ENCODE data around the gene RUSC2. TPM values are rescaled to one million over a fixed set of nuclear protein-coding genes. Genes with fewer than 3 reads are reported as not detected.
"Not testable (repeated sequence)": the region's sequence is repeated elsewhere in the genome, so short reads cannot be mapped to it uniquely, and the experiment has no call there.

Gene RUSC2
- total RNA-seq, 2 experiments from 2014 or later: 2.2 to 2.4 TPM

GRCh38 chr9:35510754-35511428, 21.0 kb downstream of the RUSC2 start:
- no peak overlapping the region for H3K4me3 Mint-ChIP-seq
- H3K36me3 Mint-ChIP-seq: no peaks in the 10 kb centered on the region
- H3K9me3 Mint-ChIP-seq: no peaks in the 10 kb centered on the region
- no peak for DNase-seq
- no peak overlapping the region for H3K27ac Mint-ChIP-seq
- no peaks in the 10 kb centered on the region for H3K27me3 Mint-ChIP-seq
- H3K4me1 Mint-ChIP-seq: no peaks in the 10 kb centered on the region

- Mint-ChIP-seq H3K9me3 (no peaks in the 10 kb centered on the region), H3K36me3 (no peaks in the 10 kb centered on the region), H3K4me1 (no peaks in the 10 kb centered on the region)
Observed at GRCh38 chr9:35511453-35511852, 21.5 kb downstream of the RUSC2 start.

DNA sequence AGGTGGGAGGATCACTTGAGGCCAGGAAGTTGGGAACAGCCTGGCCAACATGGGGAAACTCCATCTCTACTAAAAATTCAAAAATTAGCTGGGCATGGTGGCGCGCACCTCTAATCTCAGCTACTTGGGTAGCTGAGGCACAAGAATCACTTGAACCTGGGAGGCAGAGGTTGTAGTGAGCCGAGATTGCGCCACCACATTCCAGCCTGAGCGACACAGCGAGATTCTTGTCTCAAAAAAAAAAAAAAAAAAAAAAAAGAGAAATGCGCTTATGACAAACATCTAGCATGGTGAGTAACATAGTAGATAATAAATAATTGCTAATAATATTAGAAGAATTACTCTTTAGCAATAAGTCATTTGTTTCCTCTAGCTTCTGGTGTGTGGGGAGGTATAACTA, 25.9 kb downstream of the RUSC2 start:
- H3K9me3 Mint-ChIP-seq: no peaks in the 10 kb centered on the region
- no peaks in the 10 kb centered on the region for H3K4me1 Mint-ChIP-seq
- H3K27me3 Mint-ChIP-seq: no peaks in the 10 kb centered on the region
- no peak for DNase-seq
- H3K27ac Mint-ChIP-seq: no peak overlapping the region
- H3K36me3 Mint-ChIP-seq: no peaks in the 10 kb centered on the region
- H3K4me3 Mint-ChIP-seq: no peak overlapping the region

More at GRCh38 chr9:35511453-35511852, 21.5 kb downstream of the RUSC2 start:
- Mint-ChIP-seq H3K4me3 (no peak overlapping the region), H3K27me3 (no peaks in the 10 kb centered on the region), H3K27ac (no peak overlapping the region)
- DNase-seq: no peak

GRCh38 chr9:35516479-35516878, 26.6 kb downstream of the RUSC2 start:
- H3K36me3 Mint-ChIP-seq: no peaks in the 10 kb centered on the region
- no peak for DNase-seq
- no peaks in the 10 kb centered on the region for H3K9me3 Mint-ChIP-seq
- H3K27ac Mint-ChIP-seq: no peak overlapping the region
- no peak overlapping the region for H3K4me3 Mint-ChIP-seq
- H3K4me1 Mint-ChIP-seq: no peaks in the 10 kb centered on the region
- H3K27me3 Mint-ChIP-seq: no peaks in the 10 kb centered on the region

DNA sequence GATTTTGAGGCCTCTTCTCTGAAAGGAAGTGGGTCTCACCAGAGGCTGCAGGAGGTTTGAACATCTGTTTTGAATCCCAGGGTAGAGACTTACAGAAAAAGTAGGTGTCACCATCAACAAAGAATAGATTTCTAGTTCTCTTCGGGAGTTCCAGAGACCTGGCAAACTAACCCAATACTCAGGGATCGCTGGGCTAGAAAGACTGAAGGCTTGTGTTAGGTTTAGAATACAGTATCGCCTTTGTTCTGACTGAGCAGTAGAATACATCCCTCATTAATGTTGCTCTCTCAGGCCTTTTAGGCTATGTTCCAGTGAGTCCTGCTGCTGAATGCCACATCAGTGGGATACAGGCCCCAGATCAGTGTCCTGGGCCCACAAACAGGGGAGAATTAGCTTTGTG, 27.2 kb downstream of the RUSC2 start:
- H3K27me3 Mint-ChIP-seq: no peaks in the 10 kb centered on the region
- no peak overlapping the region for H3K4me3 Mint-ChIP-seq
- H3K9me3 Mint-ChIP-seq: no peaks in the 10 kb centered on the region
- H3K4me1 Mint-ChIP-seq: no peaks in the 10 kb centered on the region
- H3K36me3 Mint-ChIP-seq: no peaks in the 10 kb centered on the region
- H3K27ac Mint-ChIP-seq: no peak overlapping the region
- DNase-seq: no peak

DNA sequence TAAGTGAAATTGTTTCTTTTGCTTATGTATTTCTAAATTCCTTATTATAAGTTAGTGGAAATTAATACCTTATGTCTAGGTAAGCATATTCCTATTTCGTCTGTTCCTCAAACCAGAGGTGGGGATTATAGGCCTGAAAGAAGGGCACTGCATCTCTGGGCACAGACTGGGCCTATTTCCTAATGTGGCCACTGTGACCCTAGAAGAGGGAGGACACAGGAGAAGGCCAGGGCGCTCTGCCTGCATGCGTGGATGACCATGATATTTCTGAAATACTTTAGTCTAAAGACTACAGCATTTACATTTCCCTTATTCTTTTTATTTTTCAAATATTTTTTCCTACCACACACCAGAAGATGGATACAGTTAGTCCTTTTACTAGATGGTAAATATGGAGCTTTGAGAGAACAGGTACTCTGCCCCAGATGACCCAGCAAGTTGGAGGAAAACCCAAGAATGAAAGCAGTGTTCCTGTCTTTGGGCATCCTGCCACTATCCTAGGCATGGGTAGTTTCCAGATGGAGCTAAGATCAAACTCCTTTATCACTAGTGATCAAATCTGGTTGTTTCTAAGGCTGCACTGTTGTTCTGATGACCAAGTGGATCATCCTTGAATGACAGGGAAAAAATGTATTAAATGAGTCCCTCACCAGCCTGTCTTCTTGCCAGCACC, 27.8 kb downstream of the RUSC2 start:
- no peaks in the 10 kb centered on the region for H3K9me3 Mint-ChIP-seq
- DNase-seq: no peak
- H3K4me1 Mint-ChIP-seq: no peaks in the 10 kb centered on the region
- no peak overlapping the region for H3K27ac Mint-ChIP-seq
- no peak overlapping the region for H3K4me3 Mint-ChIP-seq
- no peaks in the 10 kb centered on the region for H3K27me3 Mint-ChIP-seq
- no peaks in the 10 kb centered on the region for H3K36me3 Mint-ChIP-seq

DNA sequence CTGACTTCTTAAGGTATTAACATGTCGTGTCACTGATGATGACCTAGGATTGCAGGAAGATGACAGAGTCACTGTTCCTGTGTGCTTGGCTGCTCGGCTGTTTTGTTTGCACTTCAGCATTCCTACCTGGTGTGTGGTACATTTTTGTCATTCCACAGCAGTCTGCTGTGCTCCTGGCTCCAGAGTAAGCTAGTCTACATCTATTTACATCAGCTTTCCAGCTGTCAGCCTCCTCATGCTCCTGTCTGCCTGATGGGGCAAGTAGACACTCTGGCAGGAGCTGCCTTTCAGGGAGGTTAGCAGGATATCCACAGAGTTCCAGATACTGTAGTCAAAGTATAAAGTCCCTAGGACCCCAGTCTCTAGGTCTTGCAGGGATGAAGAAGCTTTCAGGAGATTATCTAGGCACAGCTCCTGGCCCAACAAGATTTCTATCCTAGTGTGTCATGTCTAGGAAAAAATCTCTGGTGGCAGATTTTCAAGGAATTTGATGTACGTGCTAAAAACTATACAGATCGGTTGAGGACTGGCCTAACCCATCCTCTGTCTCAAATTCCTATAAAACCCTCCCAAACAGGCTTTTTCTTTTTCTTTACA, 28.4 kb downstream of the RUSC2 start:
- Mint-ChIP-seq H3K4me3 (no peak overlapping the region), H3K27ac (no peak overlapping the region)

GRCh38 chr9:35518981-35519679, 29.2 kb downstream of the RUSC2 start:
- no peak for DNase-seq
- no peaks in the 10 kb centered on the region for H3K36me3 Mint-ChIP-seq
- no peaks in the 10 kb centered on the region for H3K4me1 Mint-ChIP-seq
- no peak overlapping the region for H3K27ac Mint-ChIP-seq
- H3K4me3 Mint-ChIP-seq: no peak overlapping the region
- H3K27me3 Mint-ChIP-seq: no peaks in the 10 kb centered on the region
- no peaks in the 10 kb centered on the region for H3K9me3 Mint-ChIP-seq

More for the DNA sequence above, 28.4 kb downstream of the RUSC2 start:
- DNase-seq: no peak
- Mint-ChIP-seq H3K9me3 (no peaks in the 10 kb centered on the region), H3K4me1 (no peaks in the 10 kb centered on the region), H3K27me3 (no peaks in the 10 kb centered on the region), H3K36me3 (no peaks in the 10 kb centered on the region)

DNA sequence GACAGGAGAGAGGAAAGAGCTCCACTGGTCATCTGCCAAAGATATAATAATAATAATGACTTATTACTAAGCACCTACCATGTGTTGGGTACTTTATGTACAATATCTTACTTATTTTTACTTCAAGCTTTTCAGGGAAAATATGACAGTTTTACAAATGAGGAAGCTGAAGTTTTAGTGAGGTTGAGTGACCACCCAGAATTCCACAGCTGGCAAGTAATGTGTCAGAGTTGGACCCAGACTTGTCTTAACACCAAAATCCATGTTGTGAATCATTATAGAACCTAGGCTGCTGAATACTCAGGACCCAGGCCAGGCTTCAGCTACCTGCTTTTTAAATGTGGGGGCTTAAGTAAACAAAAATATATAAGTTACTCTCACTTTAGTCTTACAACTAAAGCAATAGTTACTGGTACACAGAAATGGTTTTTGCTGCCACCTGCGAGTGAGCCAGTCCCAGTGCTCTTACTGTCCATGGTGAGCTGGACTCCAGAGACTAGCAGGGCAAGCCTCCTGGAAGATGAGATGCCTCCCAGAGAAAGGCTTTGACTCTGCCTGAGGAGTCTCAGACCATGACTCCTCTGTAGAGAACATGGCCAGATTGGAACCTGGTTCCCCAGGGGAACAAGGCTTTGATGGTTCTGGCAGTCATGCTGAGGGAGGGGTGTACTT, 29.9 kb downstream of the RUSC2 start:
- no peaks in the 10 kb centered on the region for H3K4me1 Mint-ChIP-seq
- H3K27me3 Mint-ChIP-seq: no peaks in the 10 kb centered on the region
- H3K9me3 Mint-ChIP-seq: no peaks in the 10 kb centered on the region
- no peak for DNase-seq
- no peaks in the 10 kb centered on the region for H3K36me3 Mint-ChIP-seq
- H3K4me3 Mint-ChIP-seq: no peak overlapping the region
- no peak overlapping the region for H3K27ac Mint-ChIP-seq

DNA sequence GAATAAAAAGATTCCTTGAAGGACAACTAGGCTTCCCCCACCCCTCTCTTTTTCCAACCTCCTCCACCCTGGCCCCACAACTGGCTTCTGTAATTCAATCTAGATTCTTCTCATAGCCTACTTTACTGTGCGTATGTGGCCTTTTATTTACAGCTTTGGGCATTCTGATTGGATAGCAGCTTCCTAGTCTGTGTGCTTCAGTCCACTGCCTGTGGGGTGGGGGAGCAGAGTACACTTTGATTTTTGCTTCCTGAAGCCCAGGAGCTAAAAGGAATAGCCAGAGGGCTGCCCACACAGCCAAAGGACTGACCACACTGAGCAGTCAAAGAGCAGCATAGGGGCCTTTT, 30.4 kb downstream of the RUSC2 start:
- no peak for DNase-seq
- Mint-ChIP-seq H3K27ac (no peak overlapping the region), H3K4me1 (no peaks in the 10 kb centered on the region), H3K4me3 (no peak overlapping the region), H3K27me3 (no peaks in the 10 kb centered on the region), H3K36me3 (no peaks in the 10 kb centered on the region), H3K9me3 (no peaks in the 10 kb centered on the region)

DNA sequence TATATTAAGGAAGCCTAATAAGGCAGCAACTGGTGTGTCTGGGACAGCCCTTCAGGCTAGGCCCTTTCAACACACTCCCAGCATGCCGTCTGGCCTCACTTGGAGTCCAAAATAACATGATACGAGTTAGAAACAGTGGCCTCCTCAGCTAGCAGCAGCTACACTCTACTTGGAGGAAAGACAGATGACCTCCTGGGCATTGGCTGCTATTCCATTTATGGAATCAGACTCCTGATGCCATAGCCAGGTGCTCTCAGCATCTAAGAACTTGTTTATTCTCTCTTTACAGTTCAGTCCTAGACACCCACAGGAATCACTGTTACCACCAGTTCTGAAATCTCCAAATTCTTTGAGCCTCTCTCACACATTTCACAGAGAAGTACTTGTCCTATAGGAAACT, 31.8 kb downstream of the RUSC2 start:
- H3K27me3 Mint-ChIP-seq: no peaks in the 10 kb centered on the region
- no peak for DNase-seq
- H3K27ac Mint-ChIP-seq: no peak overlapping the region
- no peak overlapping the region for H3K4me3 Mint-ChIP-seq
- no peaks in the 10 kb centered on the region for H3K9me3 Mint-ChIP-seq
- H3K4me1 Mint-ChIP-seq: no peaks in the 10 kb centered on the region
- no peaks in the 10 kb centered on the region for H3K36me3 Mint-ChIP-seq

DNA sequence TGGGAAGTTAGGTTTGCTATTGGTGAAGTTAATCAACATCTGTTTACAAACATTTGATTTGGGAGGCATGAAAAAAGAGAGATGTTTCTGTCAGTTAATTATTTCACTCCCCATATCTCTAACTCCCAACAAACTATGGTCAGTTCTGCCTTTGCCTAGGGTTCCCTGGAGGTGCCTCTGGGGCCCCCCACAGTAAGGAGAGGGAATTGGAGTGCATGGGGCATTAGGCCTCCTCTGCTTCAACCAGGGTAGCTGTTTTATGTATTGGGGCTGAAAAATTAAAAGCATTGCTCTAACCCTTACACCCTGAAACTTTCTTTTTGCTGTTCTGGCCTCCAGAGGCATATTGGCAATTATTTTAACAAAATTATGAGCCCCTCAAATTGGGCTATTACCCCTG, 32.3 kb downstream of the RUSC2 start:
- no peaks in the 10 kb centered on the region for H3K9me3 Mint-ChIP-seq
- H3K27me3 Mint-ChIP-seq: no peaks in the 10 kb centered on the region

DNA sequence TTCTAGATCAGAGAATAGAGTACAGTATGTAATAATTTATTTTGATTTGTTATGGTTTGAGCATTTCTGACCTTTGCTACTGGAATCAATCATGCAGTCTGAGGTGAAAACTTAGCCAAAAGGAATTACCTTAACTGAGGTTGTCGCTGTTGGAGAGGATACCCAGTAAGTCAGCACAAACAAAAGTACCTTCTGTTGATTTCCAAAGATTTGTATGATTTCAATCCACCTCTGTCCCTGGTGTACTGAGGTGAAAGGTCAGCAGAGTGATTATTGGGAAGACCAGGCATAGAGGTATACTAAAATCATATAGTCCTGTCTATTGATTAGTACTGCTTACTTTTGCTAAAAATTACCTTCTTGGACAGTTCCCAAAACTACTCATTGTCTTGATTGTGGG, 32.8 kb downstream of the RUSC2 start:
- H3K27ac Mint-ChIP-seq: no peak overlapping the region
- no peaks in the 10 kb centered on the region for H3K27me3 Mint-ChIP-seq
- no peaks in the 10 kb centered on the region for H3K36me3 Mint-ChIP-seq
- no peaks in the 10 kb centered on the region for H3K4me1 Mint-ChIP-seq
- DNase-seq: no peak
- H3K9me3 Mint-ChIP-seq: no peaks in the 10 kb centered on the region
- H3K4me3 Mint-ChIP-seq: no peak overlapping the region

More for the DNA sequence above, 32.3 kb downstream of the RUSC2 start:
- Mint-ChIP-seq H3K4me3 (no peak overlapping the region), H3K36me3 (no peaks in the 10 kb centered on the region), H3K27ac (no peak overlapping the region), H3K4me1 (no peaks in the 10 kb centered on the region)
- no peak for DNase-seq

DNA sequence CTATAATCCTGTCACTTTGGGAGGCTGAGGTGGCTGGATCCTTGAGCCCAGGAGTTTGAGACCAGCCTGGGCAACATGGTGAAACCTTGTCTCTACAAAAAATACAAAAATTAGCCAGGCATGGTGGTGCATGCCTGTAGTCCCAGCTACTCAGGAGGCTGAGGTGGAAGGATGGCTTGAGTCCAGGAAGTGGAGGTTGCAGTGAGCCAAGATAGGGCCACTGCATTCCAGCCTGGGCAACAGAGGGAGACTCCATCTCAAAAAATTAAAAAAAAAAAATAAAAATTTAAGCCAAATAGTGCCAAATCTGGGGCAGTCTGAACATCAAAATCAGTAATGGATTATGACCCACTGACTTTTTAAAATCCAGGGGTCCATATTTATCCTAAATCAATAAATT, 33.6 kb downstream of the RUSC2 start:
- H3K4me3 Mint-ChIP-seq, H3K27me3 Mint-ChIP-seq, H3K4me1 Mint-ChIP-seq, H3K9me3 Mint-ChIP-seq, DNase-seq, H3K36me3 Mint-ChIP-seq, H3K27ac Mint-ChIP-seq: not testable (repeated sequence)

Data from activated naive CD8-positive, alpha-beta T cell treated with anti-CD3 and anti-CD28 coated beads for 36 hours (primary cell).